Activated T-cell treated with anti-CD3 and anti-CD28 coated beads for 48 hours (primary cell): Measurements from ENCODE around the gene RAB1B.
"Not testable (repeated sequence)": the region's sequence is repeated elsewhere in the genome, so short reads cannot be mapped to it uniquely, and the experiment has no call there.

Source experiments
- DNase-seq: peaks from one replicate; pipeline ENCODE4 v3.0.0-alpha.2; 2020; ENCODE audit warnings: low read depth

RAB1B gene

GRCh38 chr11:66309475-66309874 lies 41.0 kb downstream of the RAB1B start:
- DNase-seq: no peak

GRCh38 chr11:66310324-66310723 lies 41.9 kb downstream of the RAB1B start:
- DNase-seq: no peak

- not testable (repeated sequence) for DNase-seq
Observed at GRCh38 chr11:66310803-66311440, 42.5 kb downstream of the RAB1B start.

- DNase-seq: no peak
Observed at GRCh38 chr11:66311470-66311964, 43.1 kb downstream of the RAB1B start.

DNA sequence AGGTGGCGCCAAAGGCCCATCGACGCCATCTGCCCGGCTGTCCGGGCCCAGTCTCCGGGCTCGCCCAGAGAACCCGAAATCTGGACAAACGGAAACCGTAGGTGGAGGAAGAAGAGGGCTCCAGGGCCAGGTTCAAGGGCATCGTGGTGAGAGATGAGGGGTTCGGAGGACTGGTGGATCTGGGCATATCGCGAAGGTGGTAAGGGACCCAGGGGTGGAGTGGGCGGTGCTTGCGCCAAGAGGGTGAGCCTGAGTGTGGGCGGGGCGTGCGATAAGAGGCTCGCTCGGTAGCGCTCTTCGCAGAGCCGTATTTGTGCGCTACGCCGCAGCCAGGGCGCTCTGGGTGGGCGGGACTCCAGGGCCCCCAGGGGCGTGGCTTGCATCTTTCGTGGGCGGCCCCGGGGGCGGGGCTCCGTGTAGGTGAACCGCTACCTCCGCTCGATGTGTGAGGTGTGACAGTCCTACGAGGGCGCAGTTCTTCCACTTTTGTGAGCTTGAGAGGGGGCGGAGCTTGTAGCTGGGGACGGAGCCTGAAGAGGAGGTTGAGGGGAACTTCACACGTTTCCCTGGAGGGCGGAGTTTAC lies 43.6 kb downstream of the RAB1B start:
- DNase-seq: peak; percentile 96

- peak; percentile 90 for DNase-seq
Observed at GRCh38 chr11:66312549-66313320, 44.3 kb downstream of the RAB1B start.

GRCh38 chr11:66313321-66314185 lies 45.1 kb downstream of the RAB1B start:
- no peak for DNase-seq

- DNase-seq: no peak
Observed at GRCh38 chr11:66314186-66314501, 45.7 kb downstream of the RAB1B start.

- no peak for DNase-seq
Observed at GRCh38 chr11:66314561-66315497, 46.4 kb downstream of the RAB1B start.

DNA sequence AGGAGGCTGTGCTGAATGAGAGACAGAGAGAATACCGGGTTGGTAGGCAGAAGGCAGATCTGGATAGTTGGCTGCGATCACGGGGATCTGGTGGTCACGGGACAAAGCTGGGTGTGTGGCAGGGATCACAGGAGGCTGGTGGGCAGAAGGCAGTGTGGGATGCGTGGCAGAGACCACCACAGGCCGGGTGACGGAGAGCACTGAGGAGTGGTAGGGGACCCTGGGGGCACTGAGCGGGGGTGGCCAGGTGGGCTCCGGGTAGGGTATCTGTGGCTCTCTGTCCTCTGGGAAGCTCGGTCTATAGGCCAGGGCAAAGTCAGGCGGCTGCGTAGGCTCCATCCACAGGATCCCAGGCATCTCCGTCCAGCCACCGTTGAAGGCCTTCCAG lies 47.1 kb downstream of the RAB1B start:
- DNase-seq: no peak

GRCh38 chr11:66315921-66316811 lies 47.7 kb downstream of the RAB1B start:
- DNase-seq: no peak

- no peak for DNase-seq
Observed at GRCh38 chr11:66316849-66317251, 48.4 kb downstream of the RAB1B start, which contains the start of gene CD248. Gene CD248, minus strand, starts transcription at chr11:66317044. Its CDS starts 17 bp downstream, at chr11:66317027.

GRCh38 chr11:66317322-66317722 lies 48.9 kb downstream of the RAB1B start:
- peak; percentile 41 for DNase-seq

DNA sequence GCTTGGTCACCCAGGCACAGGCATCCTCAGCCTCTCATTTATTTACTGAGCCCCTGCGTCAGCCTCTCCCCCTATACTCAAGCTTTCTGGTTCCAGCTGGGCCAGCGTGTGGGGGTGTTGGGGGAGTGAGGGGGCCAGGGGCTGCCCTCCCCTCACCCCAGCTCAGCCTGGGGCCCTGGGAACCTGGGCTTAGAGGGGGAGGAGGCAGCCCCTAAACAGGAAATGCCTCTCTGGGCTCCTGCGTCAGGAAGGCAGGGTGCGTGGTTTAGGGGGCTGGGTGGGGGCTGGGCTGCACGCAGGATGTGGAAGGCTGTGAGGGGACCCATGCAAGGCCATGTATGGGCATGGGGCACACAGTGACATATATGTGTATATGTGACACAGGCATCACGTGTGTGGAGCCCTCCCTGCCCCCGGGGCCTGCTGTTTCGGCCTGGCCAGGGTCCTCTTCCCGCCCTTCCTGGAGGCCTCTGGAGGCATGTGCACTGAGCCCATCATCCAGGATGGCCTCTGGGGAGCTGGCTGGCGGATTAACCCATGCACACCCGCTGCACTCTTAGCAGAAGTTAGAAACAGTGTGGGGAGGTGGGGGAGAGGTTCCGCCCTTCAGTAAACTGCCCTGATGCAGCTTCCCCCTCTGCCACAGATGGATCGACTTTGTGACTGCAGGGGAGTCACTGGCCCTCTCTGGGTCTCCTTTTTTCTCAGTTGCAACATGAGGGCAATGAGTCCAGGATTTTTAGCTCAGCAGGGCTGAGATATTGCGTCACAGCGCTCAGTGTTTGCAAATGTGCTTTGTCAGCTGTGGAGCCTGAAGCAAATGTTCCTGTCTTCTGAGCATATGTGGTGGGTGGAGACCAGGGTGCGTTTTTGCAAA lies 49.5 kb downstream of the RAB1B start:
- DNase-seq: peak; percentile 39

GRCh38 chr11:66318600-66318970 lies 50.1 kb downstream of the RAB1B start:
- no peak for DNase-seq

GRCh38 chr11:66320289-66320688 lies 51.9 kb downstream of the RAB1B start:
- not testable (repeated sequence) for DNase-seq

GRCh38 chr11:66320748-66321147 lies 52.3 kb downstream of the RAB1B start:
- DNase-seq: not testable (repeated sequence)

GRCh38 chr11:66321606-66322005 lies 53.2 kb downstream of the RAB1B start:
- no peak for DNase-seq
